ENCODE data around the gene RIC3.

Gene RIC3

GRCh38 chr11:8168485-8169257 lies at the start of gene RIC3:
Gene RIC3 (minus strand): TSS chr11:8169025. CDS start chr11:8168989, 36 bp downstream.
- in situ Hi-C loops (cut with HindIII; ENCODE audit: low sequenced_read_pairs) = no loop called here

GRCh38 chr11:8218409-8218808 lies 49.6 kb upstream of the RIC3 start:
- in situ Hi-C loops (cut with HindIII; ENCODE audit: low sequenced_read_pairs) = no loop called here

- in situ Hi-C loops (cut with HindIII; ENCODE audit: low sequenced_read_pairs) = no loop called here
These were observed 49.1 kb upstream of the RIC3 start for GRCh38 chr11:8217926-8218325.

GRCh38 chr11:8217136-8217535 lies 48.3 kb upstream of the RIC3 start:
- in situ Hi-C loops (cut with HindIII; ENCODE audit: low sequenced_read_pairs) = no loop called here

- in situ Hi-C loops (cut with HindIII; ENCODE audit: low sequenced_read_pairs) = no loop called here
These were observed 44.6 kb upstream of the RIC3 start for GRCh38 chr11:8213376-8213775.

- in situ Hi-C loops (cut with HindIII; ENCODE audit: low sequenced_read_pairs) = no loop called here
These were observed 40.5 kb upstream of the RIC3 start for GRCh38 chr11:8209208-8209807.

- in situ Hi-C loops (cut with HindIII; ENCODE audit: low sequenced_read_pairs) = no loop called here
These were observed 38.5 kb upstream of the RIC3 start for GRCh38 chr11:8207080-8208000.

- in situ Hi-C loops (cut with HindIII; ENCODE audit: low sequenced_read_pairs) = no loop called here
These were observed 37.6 kb upstream of the RIC3 start for GRCh38 chr11:8206251-8207079.

- in situ Hi-C loops (cut with HindIII; ENCODE audit: low sequenced_read_pairs) = no loop called here
These were observed 36.7 kb upstream of the RIC3 start for GRCh38 chr11:8205566-8205965.

- in situ Hi-C loops (cut with HindIII; ENCODE audit: low sequenced_read_pairs) = no loop called here
These were observed 35.8 kb upstream of the RIC3 start for GRCh38 chr11:8204596-8204995.

GRCh38 chr11:8204025-8204424 lies 35.2 kb upstream of the RIC3 start:
- in situ Hi-C loops (cut with HindIII; ENCODE audit: low sequenced_read_pairs) = no loop called here

GRCh38 chr11:8203414-8203715 lies 34.5 kb upstream of the RIC3 start:
- in situ Hi-C loops (cut with HindIII; ENCODE audit: low sequenced_read_pairs) = no loop called here

GRCh38 chr11:8202516-8203413 lies 33.9 kb upstream of the RIC3 start:
- in situ Hi-C loops (cut with HindIII; ENCODE audit: low sequenced_read_pairs) = no loop called here

GRCh38 chr11:8201644-8202365 lies 33.0 kb upstream of the RIC3 start:
- in situ Hi-C loops (cut with HindIII; ENCODE audit: low sequenced_read_pairs) = no loop called here

GRCh38 chr11:8199676-8200075 lies 30.9 kb upstream of the RIC3 start:
- in situ Hi-C loops (cut with HindIII; ENCODE audit: low sequenced_read_pairs) = no loop called here

GRCh38 chr11:8196749-8197148 lies 27.9 kb upstream of the RIC3 start:
- in situ Hi-C loops (cut with HindIII; ENCODE audit: low sequenced_read_pairs) = no loop called here

- in situ Hi-C loops (cut with HindIII; ENCODE audit: low sequenced_read_pairs) = no loop called here
These were observed 26.1 kb upstream of the RIC3 start for GRCh38 chr11:8194956-8195355.

GRCh38 chr11:8192896-8193209 lies 24.0 kb upstream of the RIC3 start:
- in situ Hi-C loops (cut with HindIII; ENCODE audit: low sequenced_read_pairs) = no loop called here

Measured in DLD1 (cell line).